Measurements from ENCODE around the gene FAM131B.

DNA sequence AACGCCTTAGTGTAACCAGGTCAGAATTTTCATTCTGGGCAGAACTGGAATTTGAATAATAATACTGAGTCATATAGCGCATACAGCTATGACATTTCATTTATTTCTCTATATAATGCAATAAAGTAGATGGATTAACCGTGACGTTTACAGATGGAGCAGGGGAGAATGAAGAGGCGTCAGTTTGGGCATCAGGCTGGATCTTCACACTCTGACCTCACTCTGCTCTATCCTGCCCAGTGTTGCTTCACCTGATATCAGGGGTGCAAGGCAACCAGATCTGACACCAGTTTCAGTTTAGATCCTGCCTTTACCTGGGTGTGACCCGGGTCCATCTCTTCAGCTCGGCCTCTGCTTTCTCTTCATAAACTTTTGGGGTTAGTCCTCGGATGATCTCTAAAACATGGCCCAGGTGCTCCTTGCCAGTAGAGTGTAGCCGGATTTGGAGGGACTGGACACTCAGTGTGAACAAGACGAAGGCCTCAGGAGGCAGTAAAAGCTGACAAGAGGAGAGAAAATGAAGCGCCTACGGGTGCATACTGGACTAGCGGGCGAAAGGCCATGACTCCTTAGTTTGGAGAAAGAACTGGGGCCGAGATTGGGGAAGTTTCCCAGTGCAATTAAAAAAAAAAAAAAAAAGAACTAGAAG is 17.2 kb upstream of the FAM131B start:
- TF ChIP-seq, protein P1, sequence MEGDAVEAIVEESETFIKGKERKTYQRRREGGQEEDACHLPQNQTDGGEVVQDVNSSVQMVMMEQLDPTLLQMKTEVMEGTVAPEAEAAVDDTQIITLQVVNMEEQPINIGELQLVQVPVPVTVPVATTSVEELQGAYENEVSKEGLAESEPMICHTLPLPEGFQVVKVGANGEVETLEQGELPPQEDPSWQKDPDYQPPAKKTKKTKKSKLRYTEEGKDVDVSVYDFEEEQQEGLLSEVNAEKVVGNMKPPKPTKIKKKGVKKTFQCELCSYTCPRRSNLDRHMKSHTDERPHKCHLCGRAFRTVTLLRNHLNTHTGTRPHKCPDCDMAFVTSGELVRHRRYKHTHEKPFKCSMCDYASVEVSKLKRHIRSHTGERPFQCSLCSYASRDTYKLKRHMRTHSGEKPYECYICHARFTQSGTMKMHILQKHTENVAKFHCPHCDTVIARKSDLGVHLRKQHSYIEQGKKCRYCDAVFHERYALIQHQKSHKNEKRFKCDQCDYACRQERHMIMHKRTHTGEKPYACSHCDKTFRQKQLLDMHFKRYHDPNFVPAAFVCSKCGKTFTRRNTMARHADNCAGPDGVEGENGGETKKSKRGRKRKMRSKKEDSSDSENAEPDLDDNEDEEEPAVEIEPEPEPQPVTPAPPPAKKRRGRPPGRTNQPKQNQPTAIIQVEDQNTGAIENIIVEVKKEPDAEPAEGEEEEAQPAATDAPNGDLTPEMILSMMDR (IDR thresholded peaks at IDR 0.05; ENCODE audit: insufficient read depth, low read length) = no peak
- TF ChIP-seq, protein P2, sequence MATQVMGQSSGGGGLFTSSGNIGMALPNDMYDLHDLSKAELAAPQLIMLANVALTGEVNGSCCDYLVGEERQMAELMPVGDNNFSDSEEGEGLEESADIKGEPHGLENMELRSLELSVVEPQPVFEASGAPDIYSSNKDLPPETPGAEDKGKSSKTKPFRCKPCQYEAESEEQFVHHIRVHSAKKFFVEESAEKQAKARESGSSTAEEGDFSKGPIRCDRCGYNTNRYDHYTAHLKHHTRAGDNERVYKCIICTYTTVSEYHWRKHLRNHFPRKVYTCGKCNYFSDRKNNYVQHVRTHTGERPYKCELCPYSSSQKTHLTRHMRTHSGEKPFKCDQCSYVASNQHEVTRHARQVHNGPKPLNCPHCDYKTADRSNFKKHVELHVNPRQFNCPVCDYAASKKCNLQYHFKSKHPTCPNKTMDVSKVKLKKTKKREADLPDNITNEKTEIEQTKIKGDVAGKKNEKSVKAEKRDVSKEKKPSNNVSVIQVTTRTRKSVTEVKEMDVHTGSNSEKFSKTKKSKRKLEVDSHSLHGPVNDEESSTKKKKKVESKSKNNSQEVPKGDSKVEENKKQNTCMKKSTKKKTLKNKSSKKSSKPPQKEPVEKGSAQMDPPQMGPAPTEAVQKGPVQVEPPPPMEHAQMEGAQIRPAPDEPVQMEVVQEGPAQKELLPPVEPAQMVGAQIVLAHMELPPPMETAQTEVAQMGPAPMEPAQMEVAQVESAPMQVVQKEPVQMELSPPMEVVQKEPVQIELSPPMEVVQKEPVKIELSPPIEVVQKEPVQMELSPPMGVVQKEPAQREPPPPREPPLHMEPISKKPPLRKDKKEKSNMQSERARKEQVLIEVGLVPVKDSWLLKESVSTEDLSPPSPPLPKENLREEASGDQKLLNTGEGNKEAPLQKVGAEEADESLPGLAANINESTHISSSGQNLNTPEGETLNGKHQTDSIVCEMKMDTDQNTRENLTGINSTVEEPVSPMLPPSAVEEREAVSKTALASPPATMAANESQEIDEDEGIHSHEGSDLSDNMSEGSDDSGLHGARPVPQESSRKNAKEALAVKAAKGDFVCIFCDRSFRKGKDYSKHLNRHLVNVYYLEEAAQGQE (IDR thresholded peaks at IDR 0.05; ENCODE audit: insufficient replicate concordance, low read depth) = no peak
- TF ChIP-seq GABPA (IDR thresholded peaks at IDR 0.05; ENCODE audit: low read depth) = no peak
